Liver (tissue), 9 donors: Measurements from ENCODE around the gene SCYL3. TPM values are rescaled to one million over a fixed set of nuclear protein-coding genes. Genes with fewer than 3 reads are reported as not detected.

Source experiments
- DNase-seq: peaks from one replicate; pipeline ENCODE4 v3.0.0-alpha.2; 2017; ENCODE audit warnings: low spot score
- H3K27ac ChIP-seq, 2 donors: one replicate each; pipeline ENCODE4 v1.7.0; 2013; ENCODE audit warnings: inconsistent platforms in 2 of 2, low read length in 2 of 2, control low read depth in 1 of 2, low read depth in 1 of 2, mild to moderate bottlenecking in 1 of 2
- H3K27me3 ChIP-seq, 4 donors: one replicate each; pipeline versions ENCODE4 v1.6.1 to v1.7.0; 2013; ENCODE audit warnings: low read length in 3 of 4, inconsistent platforms in 1 of 4, mild to moderate bottlenecking in 1 of 4, moderate library complexity in 1 of 4; ENCODE audit not compliant: control insufficient read depth in 4 of 4, insufficient read depth in 4 of 4
- H3K36me3 ChIP-seq, 4 donors: one replicate each; pipeline versions ENCODE4 v1.6.1 to v1.7.0; 2013; ENCODE audit warnings: low read length in 3 of 4, mild to moderate bottlenecking in 3 of 4, low read depth in 1 of 4, moderate library complexity in 1 of 4; ENCODE audit not compliant: control insufficient read depth in 4 of 4, insufficient read depth in 3 of 4
- H3K4me1 ChIP-seq, 4 donors: one replicate each; pipeline versions ENCODE4 v1.6.1 to v1.7.0; 2013; ENCODE audit warnings: low read length in 3 of 4, mild to moderate bottlenecking in 3 of 4, moderate library complexity in 1 of 4; ENCODE audit not compliant: control insufficient read depth in 4 of 4, insufficient read depth in 4 of 4
- H3K4me3 ChIP-seq, 3 donors: one replicate each; pipeline versions ENCODE4 v1.6.1 to v1.7.0; 2013; ENCODE audit warnings: low read length in 3 of 3, control low read depth in 1 of 3, low read depth in 1 of 3, mild to moderate bottlenecking in 1 of 3
- H3K9ac ChIP-seq, 2 donors: one replicate each; pipeline ENCODE4 v1.7.0; 2013; ENCODE audit warnings: low read length in 2 of 2, mild to moderate bottlenecking in 2 of 2, moderate library complexity in 2 of 2, control low read depth in 1 of 2, low read depth in 1 of 2
- H3K9me3 ChIP-seq, 4 donors: one replicate each; pipeline versions ENCODE4 v1.6.1 to v1.7.0; 2013; ENCODE audit warnings: low read length in 3 of 4; ENCODE audit not compliant: control insufficient read depth in 4 of 4
- ATF3 ChIP-seq: IDR thresholded peaks from 2 replicates; pipeline ENCODE4 v1.6.1; 2016; ENCODE audit warnings: antibody characterized with exemption
- EGR1 ChIP-seq, 2 donors: IDR thresholded peaks; 2 replicates each; pipeline ENCODE4 v1.6.1; 2016 to 2018; ENCODE audit warnings: antibody characterized with exemption in 2 of 2, low read depth in 2 of 2
- FOXA1 ChIP-seq: IDR thresholded peaks from 2 replicates; pipeline ENCODE4 v1.6.1; 2016; ENCODE audit warnings: antibody characterized with exemption
- GABPA ChIP-seq, 2 donors: IDR thresholded peaks in 1 of 2; conservative IDR thresholded peaks in 1 of 2; 2 replicates each; pipeline ENCODE4 v1.6.1; 2016; ENCODE audit warnings: antibody characterized with exemption in 2 of 2, mild to moderate bottlenecking in 1 of 2, moderate library complexity in 1 of 2
- HNF4A ChIP-seq, 2 donors: conservative IDR thresholded peaks; 2 replicates each; pipeline ENCODE4 v1.6.1; 2016; ENCODE audit warnings: antibody characterized with exemption in 2 of 2, mild to moderate bottlenecking in 2 of 2
- HNF4G ChIP-seq: IDR thresholded peaks from 2 replicates; pipeline ENCODE4 v1.6.1; 2016; ENCODE audit warnings: antibody characterized with exemption
- JUND ChIP-seq, 2 donors: IDR thresholded peaks; 2 replicates each; pipeline ENCODE4 v1.6.1; 2016; ENCODE audit warnings: antibody characterized with exemption in 2 of 2
- NR2F2 ChIP-seq: IDR thresholded peaks from 2 replicates; pipeline ENCODE4 v1.6.1; 2016; ENCODE audit warnings: antibody characterized with exemption
- RAD21 ChIP-seq, 2 donors: IDR thresholded peaks; 2 replicates each; pipeline ENCODE4 v1.6.1; 2016; ENCODE audit warnings: antibody characterized with exemption in 2 of 2, mild to moderate bottlenecking in 2 of 2
- REST ChIP-seq: IDR thresholded peaks from 2 replicates; pipeline ENCODE4 v1.6.1; 2016; ENCODE audit warnings: antibody characterized with exemption, mild to moderate bottlenecking
- RXRA ChIP-seq, 2 donors: IDR thresholded peaks; 2 replicates each; pipeline ENCODE4 v1.6.1; 2017 to 2018; ENCODE audit warnings: antibody characterized with exemption in 2 of 2, mild to moderate bottlenecking in 1 of 2
- SP1 ChIP-seq: IDR thresholded peaks from 2 replicates; pipeline ENCODE4 v1.6.1; 2018; ENCODE audit warnings: antibody characterized with exemption, mild to moderate bottlenecking
- TAF1 ChIP-seq: conservative IDR thresholded peaks from 2 replicates; pipeline ENCODE4 v1.6.1; 2016; ENCODE audit warnings: antibody characterized with exemption, mild to moderate bottlenecking
- YY1 ChIP-seq: IDR thresholded peaks from 2 replicates; pipeline ENCODE4 v1.6.1; 2016; ENCODE audit warnings: antibody characterized with exemption, mild to moderate bottlenecking
- ZBTB33 ChIP-seq: IDR thresholded peaks from 2 replicates; pipeline ENCODE4 v1.6.1; 2016; ENCODE audit warnings: antibody characterized with exemption
- WGBS: extraction: QIAGEN DNeasy Blood & Tissue Kit; methylation state at CpG from one replicate; pipeline ENCODE4 v1.1.7; 2013; 5-methylcytosine and 5-hydroxymethylcytosine counted together
- polyA plus RNA-seq, 2 donors: library from polyadenylated mRNA; stranded (reverse) in 1 of 2; unstranded in 1 of 2; fragments of 200-250 nt in 1 of 2; fragments of >200 nt in 1 of 2; fragmentation: Nextera tagmentation in 1 of 2; extraction: Ambion mirVana in 1 of 2; gene quantifications; one replicate each; pipeline versions ENCODE4 v1.2.1 to v1.2.3, GENCODE V29; 2013 to 2015
- total RNA-seq, 2 donors: library from RNA; depleted of rRNA; stranded (reverse); fragments of >200 nt; gene quantifications; one replicate each; pipeline ENCODE4 v1.2.3, GENCODE V29; 2014
- TF ChIP-seq, protein P1 (sequence below): fragments of 150-350 bp; IDR thresholded peaks from 2 replicates; pipeline ENCODE4 v1.5.1; 2017; ENCODE audit warnings: improper control_type of control experiment, low read depth, low read length; ENCODE audit not compliant: missing input control
- TF ChIP-seq, protein P2 (sequence below): IDR thresholded peaks from 2 replicates; pipeline ENCODE4 v1.6.1; 2016; ENCODE audit warnings: antibody characterized with exemption
- donor health status: healthy.
- donor health status: healthy.
- donor health status: healthy.
- donor health status: healthy.
- donor health status: healthy.

Gene SCYL3
- total and polyA plus RNA-seq, 4 donors, result 4.0 to 12.2 (median 6.1) TPM

DNA sequence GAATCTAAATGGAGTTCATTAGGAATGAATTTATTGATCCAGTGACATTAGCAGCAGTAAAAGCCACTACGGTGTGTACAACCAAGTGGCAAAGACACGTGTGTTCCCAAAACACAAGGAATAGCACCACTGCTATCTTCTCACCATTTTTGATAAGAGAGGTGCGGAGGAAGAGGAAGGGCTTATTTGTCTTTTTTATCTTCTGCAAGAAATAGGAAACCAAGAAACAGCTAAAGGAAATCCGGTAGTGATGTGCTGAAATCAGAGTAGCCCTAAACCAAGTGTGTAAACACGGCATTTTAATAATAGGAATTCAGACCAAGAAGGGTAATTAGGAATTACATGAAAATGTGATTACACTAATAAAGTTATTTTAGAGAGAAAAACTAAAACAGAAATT, 9.1 kb upstream of the SCYL3 start:
- no peak for TF ChIP-seq FOXA1
- TF ChIP-seq NR2F2, result no peak
- no peak for TF ChIP-seq EGR1 (IDR thresholded peaks at IDR 0.05; ENCODE audit: low read depth in 2 of 2)
- no peak overlapping the region for H3K27ac ChIP-seq
- no peaks in the 10 kb centered on the region for H3K9me3 ChIP-seq
- 67% methylated on average over 5 of the region's 5 CpGs for WGBS
- no peak overlapping the region for H3K9ac ChIP-seq
- no peak for DNase-seq
- no peaks in the 10 kb centered on the region for H3K27me3 ChIP-seq
- no peaks in the 10 kb centered on the region for H3K36me3 ChIP-seq
- no peak overlapping the region for H3K4me3 ChIP-seq
- peaks cover 0 to 4% (median 0%) of the 10 kb centered on the region in 4 donors for H3K4me1 ChIP-seq

DNA sequence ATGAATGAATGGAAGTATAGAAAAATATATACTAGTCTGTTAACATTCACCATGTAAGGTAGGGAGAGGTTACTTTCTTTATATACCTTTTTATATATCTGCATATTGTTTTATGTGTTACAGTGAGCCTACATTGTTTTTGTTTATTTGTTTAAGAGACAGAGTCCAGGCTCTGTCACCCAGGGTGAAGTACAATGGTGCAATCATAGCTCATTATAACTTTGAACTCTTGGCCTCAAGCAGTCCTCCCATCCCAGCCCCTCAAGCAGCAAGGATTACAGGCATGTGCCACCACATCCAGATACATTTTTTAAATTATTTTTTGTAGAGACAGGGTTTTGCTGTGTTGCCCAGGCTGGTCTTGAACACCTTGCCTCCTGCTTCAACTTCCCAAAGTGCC, 7.4 kb upstream of the SCYL3 start:
- H3K9ac ChIP-seq, result no peak overlapping the region
- DNase-seq, result no peak
- H3K9me3 ChIP-seq, result no peaks in the 10 kb centered on the region
- no peak overlapping the region for H3K27ac ChIP-seq
- no peaks in the 10 kb centered on the region for H3K27me3 ChIP-seq
- no peak for TF ChIP-seq ATF3
- no peak for TF ChIP-seq TAF1
- TF ChIP-seq, protein P1, sequence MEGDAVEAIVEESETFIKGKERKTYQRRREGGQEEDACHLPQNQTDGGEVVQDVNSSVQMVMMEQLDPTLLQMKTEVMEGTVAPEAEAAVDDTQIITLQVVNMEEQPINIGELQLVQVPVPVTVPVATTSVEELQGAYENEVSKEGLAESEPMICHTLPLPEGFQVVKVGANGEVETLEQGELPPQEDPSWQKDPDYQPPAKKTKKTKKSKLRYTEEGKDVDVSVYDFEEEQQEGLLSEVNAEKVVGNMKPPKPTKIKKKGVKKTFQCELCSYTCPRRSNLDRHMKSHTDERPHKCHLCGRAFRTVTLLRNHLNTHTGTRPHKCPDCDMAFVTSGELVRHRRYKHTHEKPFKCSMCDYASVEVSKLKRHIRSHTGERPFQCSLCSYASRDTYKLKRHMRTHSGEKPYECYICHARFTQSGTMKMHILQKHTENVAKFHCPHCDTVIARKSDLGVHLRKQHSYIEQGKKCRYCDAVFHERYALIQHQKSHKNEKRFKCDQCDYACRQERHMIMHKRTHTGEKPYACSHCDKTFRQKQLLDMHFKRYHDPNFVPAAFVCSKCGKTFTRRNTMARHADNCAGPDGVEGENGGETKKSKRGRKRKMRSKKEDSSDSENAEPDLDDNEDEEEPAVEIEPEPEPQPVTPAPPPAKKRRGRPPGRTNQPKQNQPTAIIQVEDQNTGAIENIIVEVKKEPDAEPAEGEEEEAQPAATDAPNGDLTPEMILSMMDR, result no peak
- TF ChIP-seq HNF4G, result no peak
- TF ChIP-seq HNF4A (conservative IDR thresholded peaks at IDR 0.05), result peak; percentile 93 to 94
- peak; percentile 14 to 53 for TF ChIP-seq RXRA (IDR thresholded peaks at IDR 0.05)
- TF ChIP-seq SP1, result peak; percentile 57
- TF ChIP-seq JUND (IDR thresholded peaks at IDR 0.05), result peak in 1 of 2 donors; percentile 26
- no peak for TF ChIP-seq REST
- no peak for TF ChIP-seq RAD21 (IDR thresholded peaks at IDR 0.05)
- TF ChIP-seq, protein P2, sequence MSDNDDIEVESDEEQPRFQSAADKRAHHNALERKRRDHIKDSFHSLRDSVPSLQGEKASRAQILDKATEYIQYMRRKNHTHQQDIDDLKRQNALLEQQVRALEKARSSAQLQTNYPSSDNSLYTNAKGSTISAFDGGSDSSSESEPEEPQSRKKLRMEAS, result no peak
- no peak overlapping the region for H3K4me3 ChIP-seq
- H3K4me1 ChIP-seq, result peaks cover 0 to 4% (median 0%) of the 10 kb centered on the region in 4 donors
- no peaks in the 10 kb centered on the region for H3K36me3 ChIP-seq

- H3K4me3 ChIP-seq, result no peak overlapping the region
- H3K27me3 ChIP-seq, result no peaks in the 10 kb centered on the region
- DNase-seq, result no peak
- peaks cover 0 to 4% (median 0%) of the 10 kb centered on the region in 4 donors for H3K4me1 ChIP-seq
- H3K36me3 ChIP-seq, result no peaks in the 10 kb centered on the region
- no peak overlapping the region for H3K9ac ChIP-seq
- no peak overlapping the region for H3K27ac ChIP-seq
- H3K9me3 ChIP-seq, result no peaks in the 10 kb centered on the region
- TF ChIP-seq HNF4A (conservative IDR thresholded peaks at IDR 0.05), result no peak
- TF ChIP-seq, protein P2, result no peak
- no peak for TF ChIP-seq SP1
- TF ChIP-seq NR2F2, result no peak
- no peak for TF ChIP-seq ZBTB33
- TF ChIP-seq REST, result no peak
- no peak for TF ChIP-seq YY1
- no peak for TF ChIP-seq GABPA (IDR thresholded peaks at IDR 0.05 in 1 of 2, conservative IDR thresholded peaks at IDR 0.05 in 1 of 2)
Measured at GRCh38 chr1:169900571-169900970, 6.9 kb upstream of the SCYL3 start.
